Measurements from ENCODE around the gene FOXL2NB. TPM values are rescaled to one million over a fixed set of nuclear protein-coding genes. Genes with fewer than 3 reads are reported as not detected.
A peak's percentile ranks its signal among the peaks of the same experiment; 100 is the strongest.

Gene FOXL2NB
- total RNA-seq, 2 experiments from 2014 or later = not detected

DNA sequence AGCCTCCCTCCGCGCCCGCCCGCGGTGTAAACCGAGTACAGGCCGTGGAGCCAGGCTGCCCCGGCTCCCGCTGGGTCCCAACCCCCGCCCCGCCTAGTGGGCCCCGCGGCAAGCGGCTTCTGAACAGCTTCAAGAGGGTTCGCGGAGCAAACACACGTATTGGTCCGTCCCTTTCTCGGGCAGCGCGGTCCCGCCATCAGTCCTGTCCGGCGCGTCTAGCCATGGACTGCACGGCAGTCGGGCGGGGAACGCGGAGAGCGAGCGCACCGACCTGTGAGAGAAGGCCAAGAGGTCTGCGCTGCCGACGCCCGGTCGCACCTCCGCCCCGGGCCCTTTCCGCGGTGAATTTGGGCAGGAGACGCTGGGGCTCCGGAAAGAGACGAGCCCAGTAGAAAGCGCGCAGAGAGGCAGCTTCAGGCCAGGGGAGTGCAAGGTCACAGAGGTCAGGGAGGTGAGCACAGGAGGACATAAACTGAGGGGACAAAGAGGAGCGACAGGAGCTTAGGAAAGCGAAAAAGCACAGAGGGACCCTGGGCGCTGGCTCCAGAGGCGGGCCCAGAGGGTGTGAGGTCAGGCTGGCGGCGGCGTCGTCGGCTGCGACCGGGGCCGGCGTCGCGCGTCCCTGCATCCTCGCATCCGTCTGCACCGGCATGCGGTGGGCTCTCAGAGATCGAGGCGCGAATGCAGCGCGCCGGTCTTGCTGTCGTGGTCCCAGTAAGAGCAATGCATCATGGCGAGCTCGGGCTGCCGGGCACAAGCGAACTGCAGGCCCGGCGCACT is 1.9 kb upstream of the FOXL2NB start:
- DNase-seq (peak; percentile 52), ATAC-seq (ENCODE audit: low read depth) (no peak)
- peaks cover 86% of the 10 kb centered on the region for H3K27me3 Mint-ChIP-seq
- H3K27ac Mint-ChIP-seq = peak overlapping the region; percentile 83
- POLR2A ChIA-PET = no interaction called here
- H3K36me3 Mint-ChIP-seq = peaks cover 3% of the 10 kb centered on the region
- no peaks in the 10 kb centered on the region for H3K9me3 Mint-ChIP-seq
- peaks cover 15% of the 10 kb centered on the region for H3K4me1 Mint-ChIP-seq
- peak overlapping the region; percentile 86 for H3K4me3 Mint-ChIP-seq

DNA sequence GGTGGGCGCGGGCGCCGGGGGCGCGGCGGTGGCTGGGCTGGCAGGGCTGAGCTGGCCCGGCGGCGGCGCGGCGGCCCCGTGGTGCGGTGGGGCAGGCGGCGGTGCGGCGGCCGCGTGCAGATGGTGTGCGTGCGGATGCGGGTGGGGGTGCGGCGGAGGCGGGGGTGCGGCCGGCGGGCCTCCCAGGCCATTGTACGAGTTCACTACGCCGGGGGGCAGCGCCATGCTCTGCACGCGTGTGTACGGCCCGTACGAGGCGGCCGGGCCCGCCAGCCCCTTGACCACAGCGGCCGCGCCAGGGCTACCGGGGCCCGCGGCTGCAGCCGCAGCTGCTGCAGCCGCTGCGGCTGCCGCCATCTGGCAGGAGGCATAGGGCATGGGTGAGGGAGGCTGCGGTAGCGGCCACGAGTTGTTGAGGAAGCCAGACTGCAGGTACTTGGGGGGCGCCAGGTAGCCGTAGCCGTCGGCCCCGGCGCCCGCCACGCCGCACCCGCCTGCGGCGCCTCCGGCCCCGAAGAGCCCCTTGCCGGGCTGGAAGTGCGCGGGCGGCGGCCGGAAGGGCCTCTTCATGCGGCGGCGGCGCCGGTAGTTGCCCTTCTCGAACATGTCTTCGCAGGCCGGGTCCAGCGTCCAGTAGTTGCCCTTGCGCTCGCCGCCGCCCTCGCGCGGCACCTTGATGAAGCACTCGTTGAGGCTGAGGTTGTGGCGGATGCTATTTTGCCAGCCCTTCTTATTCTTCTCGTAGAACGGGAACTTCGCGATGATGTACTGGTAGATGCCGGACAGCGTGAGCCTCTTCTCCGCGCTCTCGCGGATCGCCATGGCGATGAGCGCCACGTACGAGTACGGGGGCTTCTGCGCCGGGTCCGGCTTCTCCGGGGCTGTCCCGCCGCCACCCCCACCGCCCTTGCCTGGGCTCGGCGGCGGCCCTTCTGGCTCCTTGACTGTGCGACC is 1.0 kb upstream of the FOXL2NB start:
- Mint-ChIP-seq H3K9me3 (no peaks in the 10 kb centered on the region), H3K4me1 (peaks cover 18% of the 10 kb centered on the region), H3K4me3 (peak overlapping the region; percentile 42), H3K36me3 (peaks cover 3% of the 10 kb centered on the region), H3K27me3 (peaks cover 86% of the 10 kb centered on the region), H3K27ac (no peak overlapping the region)
- DNase-seq (peak; percentile 54), ATAC-seq (ENCODE audit: low read depth) (no peak)
- POLR2A ChIA-PET = no interaction called here

DNA sequence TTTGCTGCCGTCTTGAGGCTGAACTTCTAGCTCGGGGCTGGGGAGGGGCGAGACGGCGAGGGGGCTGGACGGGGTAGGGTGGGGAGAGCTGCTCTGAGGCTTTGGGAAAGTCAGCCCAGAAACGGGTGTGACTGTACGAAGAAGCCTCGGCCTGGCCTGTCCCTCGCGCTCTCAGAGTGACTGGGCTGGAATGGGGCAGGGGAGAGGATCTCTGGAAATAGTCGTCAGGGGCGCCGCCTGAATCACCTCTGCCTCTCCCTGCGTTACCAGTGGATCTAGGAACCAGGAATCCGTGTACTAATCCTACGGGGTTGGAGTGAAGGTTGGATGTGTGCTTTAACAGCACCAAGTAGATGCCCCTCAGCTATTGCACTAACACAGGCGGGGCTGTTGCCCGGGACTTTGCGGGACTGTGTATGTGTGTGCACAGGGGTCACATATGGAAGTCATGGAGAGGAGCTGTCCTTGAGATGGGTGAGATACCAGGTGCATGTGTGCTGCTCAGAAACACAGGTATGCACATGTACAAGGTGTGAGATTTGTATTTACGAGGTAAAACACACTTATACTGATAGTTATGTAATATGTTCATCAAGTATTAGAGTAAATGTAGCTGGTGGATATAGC is 591 bp downstream of the FOXL2NB start:
- peak overlapping the region; percentile 72 for H3K4me3 Mint-ChIP-seq
- DNase-seq = no peak
- H3K9me3 Mint-ChIP-seq = no peaks in the 10 kb centered on the region
- H3K27ac Mint-ChIP-seq = no peak overlapping the region
- POLR2A ChIA-PET = no interaction called here
- peaks cover 18% of the 10 kb centered on the region for H3K4me1 Mint-ChIP-seq
- ATAC-seq (ENCODE audit: low read depth) = no peak
- peaks cover 80% of the 10 kb centered on the region for H3K27me3 Mint-ChIP-seq
- H3K36me3 Mint-ChIP-seq = peaks cover 3% of the 10 kb centered on the region

DNA sequence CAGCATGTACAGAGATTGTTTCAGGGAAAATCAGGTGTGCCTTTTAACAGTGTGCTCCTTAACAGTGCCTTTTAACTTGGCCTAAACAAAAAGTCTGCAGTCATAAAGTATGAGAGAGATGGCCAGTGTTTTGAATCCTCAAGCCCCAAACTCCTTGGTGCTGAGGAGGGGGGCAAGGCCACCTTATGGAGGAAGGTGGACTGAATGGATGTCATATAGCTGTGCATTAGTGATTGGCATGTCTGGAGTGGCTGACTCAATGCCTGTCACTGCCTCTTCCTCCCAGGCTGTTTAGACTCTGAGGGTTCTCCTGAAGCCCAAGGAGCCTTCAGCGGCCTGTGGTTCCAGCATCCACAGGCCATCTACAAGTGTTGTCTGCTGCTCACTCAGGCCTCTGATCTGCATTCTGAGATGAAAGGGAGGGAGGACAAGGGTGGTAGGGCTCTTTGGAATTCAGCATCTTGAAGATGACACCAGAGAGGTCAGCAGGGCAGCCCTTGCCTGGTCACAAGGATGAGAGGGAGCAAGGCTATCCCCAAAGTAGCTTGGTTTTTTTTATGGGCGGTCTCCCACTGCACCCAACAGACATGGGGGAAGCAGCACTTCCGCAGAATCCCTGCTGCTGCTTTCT is 1.5 kb downstream of the FOXL2NB start:
- no peak overlapping the region for H3K27ac Mint-ChIP-seq
- no peak for ATAC-seq (ENCODE audit: low read depth)
- peaks cover 3% of the 10 kb centered on the region for H3K36me3 Mint-ChIP-seq
- peaks cover 78% of the 10 kb centered on the region for H3K27me3 Mint-ChIP-seq
- H3K9me3 Mint-ChIP-seq = no peaks in the 10 kb centered on the region
- H3K4me1 Mint-ChIP-seq = peaks cover 17% of the 10 kb centered on the region
- no peak for DNase-seq
- POLR2A ChIA-PET = interaction anchor here (0.5 kb wide), 1 partner anchor 97 kb away, joined by 6 read pairs; no protein-coding TSS in a partner anchor
- H3K4me3 Mint-ChIP-seq = no peak overlapping the region

DNA sequence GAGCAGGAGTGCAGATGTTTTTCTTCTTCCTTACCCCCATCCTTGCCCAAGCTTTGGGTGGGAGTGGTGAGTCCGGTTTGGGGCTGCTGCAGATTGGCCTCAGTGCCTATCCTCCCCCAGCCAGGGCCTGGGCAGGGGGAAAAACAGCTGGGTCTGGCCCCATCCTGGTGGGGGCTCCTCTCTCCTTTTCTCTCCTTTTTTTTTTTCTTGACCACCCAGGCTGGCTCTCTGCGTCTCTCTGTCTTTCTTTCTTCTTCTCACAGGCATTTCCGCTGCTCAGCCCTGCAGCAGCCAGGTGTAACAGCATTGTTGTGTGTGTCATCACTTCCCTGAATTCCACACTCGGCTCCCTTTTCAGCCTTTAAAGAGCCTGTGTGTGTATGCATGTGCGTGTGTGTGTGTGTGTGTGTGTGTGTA is 2.0 kb downstream of the FOXL2NB start:
- Mint-ChIP-seq H3K4me3 (no peak overlapping the region), H3K36me3 (peaks cover 3% of the 10 kb centered on the region), H3K4me1 (peaks cover 14% of the 10 kb centered on the region), H3K27ac (no peak overlapping the region), H3K27me3 (peaks cover 76% of the 10 kb centered on the region), H3K9me3 (no peaks in the 10 kb centered on the region)
- ATAC-seq (ENCODE audit: low read depth) = no peak
- DNase-seq = no peak
- POLR2A ChIA-PET = interaction anchor here (0.5 kb wide), 1 partner anchor 98 kb away, joined by 6 read pairs; no protein-coding TSS in a partner anchor

DNA sequence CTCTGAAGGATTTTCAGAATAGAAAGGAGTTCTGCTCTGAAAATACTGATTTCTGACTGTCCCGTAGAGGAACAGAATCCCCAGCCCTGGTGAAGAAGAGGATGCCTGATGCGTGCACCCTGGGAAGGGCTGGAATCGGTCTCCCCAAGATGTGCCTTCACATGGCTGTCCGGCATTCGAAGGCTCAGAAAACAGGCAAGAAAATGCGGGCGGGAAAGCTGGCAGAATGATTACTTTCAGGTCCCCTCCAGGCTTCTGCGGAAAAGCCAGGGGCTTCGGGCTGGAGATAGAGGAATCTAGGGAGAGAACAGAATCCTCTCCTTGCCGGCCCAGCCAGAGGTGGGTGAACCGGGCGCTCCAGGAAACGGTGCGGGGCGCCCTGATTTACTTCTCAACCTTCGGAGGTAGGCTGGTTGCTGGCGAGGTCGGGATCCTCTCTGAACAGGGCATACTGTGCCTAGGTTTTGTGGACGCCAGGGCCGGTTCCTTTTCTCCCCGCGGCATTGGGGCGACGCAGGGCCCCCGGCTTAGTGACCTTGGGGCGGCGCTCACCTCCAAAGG is 2.5 kb downstream of the FOXL2NB start:
- Mint-ChIP-seq H3K4me3 (peak overlapping the region; percentile 11), H3K27me3 (peaks cover 71% of the 10 kb centered on the region), H3K36me3 (peaks cover 3% of the 10 kb centered on the region), H3K9me3 (no peaks in the 10 kb centered on the region), H3K27ac (no peak overlapping the region), H3K4me1 (peaks cover 10% of the 10 kb centered on the region)
- POLR2A ChIA-PET = no interaction called here
- ATAC-seq (ENCODE audit: low read depth) (no peak), DNase-seq (no peak)

DNA sequence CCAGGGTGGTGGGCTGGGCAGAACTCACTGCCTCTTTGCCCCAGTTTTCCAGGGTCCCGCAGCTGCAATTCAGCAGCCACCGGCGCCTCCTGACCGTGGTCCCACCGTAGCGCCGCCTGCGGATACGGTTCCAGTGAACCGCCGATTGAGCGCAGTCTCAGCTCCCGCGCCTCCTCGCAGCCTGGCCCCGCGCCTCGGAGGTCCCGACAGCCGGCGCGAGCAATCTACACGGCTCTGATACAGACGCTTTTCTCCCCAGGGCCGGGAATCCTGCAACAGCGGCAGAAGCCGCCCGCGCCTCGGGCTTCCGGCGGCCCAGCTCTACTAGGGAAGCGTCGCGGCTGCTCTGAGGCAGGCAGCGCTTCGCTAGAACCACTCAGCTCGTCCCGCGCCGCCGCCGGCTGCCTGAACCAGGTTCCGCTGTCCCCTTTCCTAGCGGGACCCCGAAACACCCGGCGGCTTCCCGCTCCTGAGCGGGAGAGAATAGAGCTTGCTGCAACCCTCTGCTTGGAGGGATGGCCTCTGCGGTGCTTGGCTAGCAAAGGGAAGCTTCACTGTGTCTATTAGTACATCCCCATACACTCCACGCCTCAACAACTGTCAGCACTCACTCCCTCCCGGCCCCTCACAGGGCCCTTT is 3.1 kb downstream of the FOXL2NB start:
- Mint-ChIP-seq H3K36me3 (peaks cover 1% of the 10 kb centered on the region), H3K4me1 (peaks cover 8% of the 10 kb centered on the region), H3K27ac (no peak overlapping the region), H3K4me3 (peak overlapping the region; percentile 50), H3K27me3 (peaks cover 68% of the 10 kb centered on the region), H3K9me3 (no peaks in the 10 kb centered on the region)
- POLR2A ChIA-PET = no interaction called here
- ATAC-seq (ENCODE audit: low read depth) (peak; percentile 46), DNase-seq (peak; percentile 57)

DNA sequence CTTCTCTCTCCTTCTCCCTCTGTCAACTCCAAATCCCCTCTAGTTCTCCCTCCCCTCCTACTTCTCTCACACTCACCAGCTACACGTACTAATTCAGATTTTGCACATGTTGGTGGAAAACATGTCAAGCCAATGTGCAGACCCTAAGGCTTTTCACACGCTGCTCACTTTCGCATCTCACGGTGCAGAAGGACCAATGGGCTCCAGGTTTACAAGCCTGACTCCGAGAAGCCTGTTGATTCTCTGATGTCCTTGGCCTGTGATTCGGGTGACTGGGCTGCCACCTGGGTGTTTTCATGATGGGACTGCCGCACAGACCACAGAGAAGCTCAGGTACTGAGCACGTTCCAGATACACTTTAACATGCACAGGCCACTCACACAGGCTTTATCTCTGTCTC is 3.7 kb downstream of the FOXL2NB start:
- ATAC-seq (ENCODE audit: low read depth) (no peak), DNase-seq (no peak)
- H3K4me1 Mint-ChIP-seq = peaks cover 7% of the 10 kb centered on the region
- POLR2A ChIA-PET = no interaction called here
- no peak overlapping the region for H3K27ac Mint-ChIP-seq
- H3K36me3 Mint-ChIP-seq = no peaks in the 10 kb centered on the region
- H3K4me3 Mint-ChIP-seq = peak overlapping the region; percentile 50
- H3K27me3 Mint-ChIP-seq = peaks cover 66% of the 10 kb centered on the region
- no peaks in the 10 kb centered on the region for H3K9me3 Mint-ChIP-seq

DNA sequence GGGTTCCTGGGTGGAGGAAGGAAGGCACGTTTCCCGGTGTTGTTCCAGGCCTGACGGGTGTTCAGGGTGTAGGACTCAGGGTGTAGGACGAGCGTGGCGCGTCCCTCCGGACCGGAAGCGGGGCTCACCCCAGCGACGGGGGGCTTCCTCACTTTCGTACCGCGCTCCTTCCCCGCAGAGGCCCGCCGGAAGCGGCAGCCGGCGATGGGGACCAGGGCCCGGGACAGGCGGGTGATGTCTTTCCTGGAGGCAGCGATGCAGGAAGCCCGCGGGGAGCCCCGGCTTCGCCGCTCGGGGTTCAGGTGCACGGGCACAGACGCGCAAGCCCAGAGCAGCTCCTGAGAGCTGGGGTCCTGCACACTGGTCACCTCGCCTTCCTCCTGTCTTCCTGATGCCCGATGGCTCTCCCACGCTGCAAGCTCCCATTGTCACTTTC is 13.4 kb downstream of the FOXL2NB start:
- ATAC-seq (ENCODE audit: low read depth) (peak; percentile 39), DNase-seq (no peak)
- H3K36me3 Mint-ChIP-seq = no peaks in the 10 kb centered on the region
- H3K4me1 Mint-ChIP-seq = peaks cover 7% of the 10 kb centered on the region
- POLR2A ChIA-PET = no interaction called here
- H3K27me3 Mint-ChIP-seq = peaks cover 35% of the 10 kb centered on the region
- H3K27ac Mint-ChIP-seq = peak overlapping the region; percentile 31
- H3K4me3 Mint-ChIP-seq = peak overlapping the region; percentile 56
- H3K9me3 Mint-ChIP-seq = peaks cover 3% of the 10 kb centered on the region

DNA sequence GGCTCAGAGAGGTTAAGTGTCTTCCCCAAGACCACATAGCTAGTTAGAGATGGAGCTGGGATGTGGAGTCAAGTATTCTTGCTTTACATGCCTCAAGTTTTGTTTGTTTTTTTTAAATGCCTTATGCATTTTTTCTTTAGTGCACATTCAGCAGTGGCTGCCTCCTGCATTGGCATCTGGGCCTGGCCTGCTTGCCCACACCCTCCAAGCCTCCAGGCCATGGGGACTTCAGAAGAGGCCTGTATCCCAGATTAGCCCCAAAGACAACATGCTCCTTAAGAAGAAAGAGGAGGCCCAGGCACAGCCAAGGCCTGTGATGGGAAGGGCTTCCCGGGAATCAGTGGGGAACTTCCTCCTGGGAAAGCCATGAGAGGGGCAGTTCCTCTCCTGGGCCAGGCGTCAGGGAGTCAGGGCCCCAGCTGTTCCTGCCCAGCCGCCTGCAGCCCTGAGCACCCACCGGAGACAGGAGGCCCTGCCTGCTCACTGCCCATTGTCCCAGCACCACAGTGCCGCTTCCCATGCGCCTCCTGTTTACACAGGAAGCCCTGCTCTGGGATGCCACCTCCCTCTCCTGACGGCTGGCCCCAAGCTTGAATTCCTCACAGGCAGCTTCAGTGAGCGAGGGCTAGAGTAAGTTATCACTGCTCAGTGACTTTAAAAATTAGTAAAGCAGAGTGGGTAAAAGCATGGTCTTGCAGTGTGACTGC is 16.0 kb downstream of the FOXL2NB start:
- POLR2A ChIA-PET = no interaction called here
- Mint-ChIP-seq H3K27ac (no peak overlapping the region), H3K4me3 (no peak overlapping the region), H3K27me3 (peaks cover 33% of the 10 kb centered on the region), H3K4me1 (peaks cover 7% of the 10 kb centered on the region), H3K9me3 (peaks cover 3% of the 10 kb centered on the region), H3K36me3 (no peaks in the 10 kb centered on the region)
- ATAC-seq (ENCODE audit: low read depth) = no peak
- no peak for DNase-seq

DNA sequence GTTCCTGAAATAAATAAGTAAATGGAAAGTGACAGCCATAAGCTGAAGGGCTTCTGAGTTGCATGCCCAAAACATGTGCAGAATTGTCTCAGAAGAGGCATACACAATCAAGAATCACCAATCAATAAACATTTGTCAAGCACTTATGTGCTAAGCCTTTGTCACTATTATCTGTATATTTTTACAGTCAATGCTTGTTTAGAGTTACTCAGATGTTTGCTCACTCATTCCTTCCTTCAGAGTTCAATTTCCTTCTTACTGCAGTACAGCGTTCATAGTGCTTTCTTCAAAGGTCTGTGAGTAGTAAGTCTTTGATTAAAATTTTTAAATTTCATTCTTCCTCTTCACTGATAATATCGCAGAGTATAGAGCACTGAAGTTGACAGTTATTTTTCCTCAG is 17.2 kb downstream of the FOXL2NB start:
- H3K36me3 Mint-ChIP-seq = no peaks in the 10 kb centered on the region
- DNase-seq (no peak), ATAC-seq (ENCODE audit: low read depth) (no peak)
- H3K4me1 Mint-ChIP-seq = peaks cover 7% of the 10 kb centered on the region
- H3K27me3 Mint-ChIP-seq = peaks cover 26% of the 10 kb centered on the region
- no peak overlapping the region for H3K27ac Mint-ChIP-seq
- POLR2A ChIA-PET = no interaction called here
- no peak overlapping the region for H3K4me3 Mint-ChIP-seq
- peaks cover 3% of the 10 kb centered on the region for H3K9me3 Mint-ChIP-seq

DNA sequence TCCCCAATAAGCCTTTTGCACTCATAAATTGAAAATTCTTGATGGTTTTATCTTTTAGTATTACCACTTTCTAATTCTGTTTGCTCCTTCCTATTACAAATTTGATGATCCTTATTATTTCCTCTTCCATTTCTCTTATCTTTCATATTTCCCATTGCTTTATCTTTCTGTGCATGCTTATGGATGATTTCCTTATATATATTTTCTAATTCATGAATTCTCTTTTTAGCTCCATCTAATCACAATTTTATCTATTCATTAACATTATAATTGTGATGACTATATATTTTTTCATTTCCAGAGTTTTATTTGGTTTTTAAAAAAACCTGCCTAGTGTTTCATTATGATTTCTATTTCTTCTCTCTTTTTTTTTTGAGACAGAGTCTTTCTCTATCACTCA is 17.9 kb downstream of the FOXL2NB start:
- DNase-seq (no peak), ATAC-seq (ENCODE audit: low read depth) (no peak)
- POLR2A ChIA-PET = no interaction called here
- Mint-ChIP-seq H3K9me3 (peaks cover 3% of the 10 kb centered on the region), H3K4me3 (no peak overlapping the region), H3K27me3 (peaks cover 27% of the 10 kb centered on the region), H3K4me1 (peaks cover 7% of the 10 kb centered on the region), H3K36me3 (no peaks in the 10 kb centered on the region), H3K27ac (no peak overlapping the region)

Data from activated naive CD8-positive, alpha-beta T cell treated with anti-CD3 and anti-CD28 coated beads, Interleukin-2, amount 10 ng/mL, durations not matched to agents 7 days and 5 days (primary cell).